Activated CD8-positive, alpha-beta memory T cell treated with anti-CD3 and anti-CD28 coated beads, Interleukin-2, amount 50 U/mL, for 48 hours (primary cell): Measurements from ENCODE around the gene TNF.

ENCODE experiments used
- DNase-seq: peaks from one replicate; pipeline ENCODE4 v3.0.0-alpha.2; 2020

The TNF gene

GRCh38 chr6:31575335-31575901, at the start of gene TNF:
TSS of gene TNF (plus strand) at chr6:31575565. CDS start at chr6:31575742, 177 bp downstream.
- peak; percentile 93 for DNase-seq

GRCh38 chr6:31525932-31526591, 49.3 kb upstream of the TNF start:
- no peak for DNase-seq

GRCh38 chr6:31528307-31528777, 47.0 kb upstream of the TNF start:
- DNase-seq: peak; percentile 51

GRCh38 chr6:31528821-31529328, 46.5 kb upstream of the TNF start, which contains the start of gene MCCD1:
TSS of gene MCCD1 (plus strand) at chr6:31528962. CDS start at chr6:31529015, 53 bp downstream.
- peak; percentile 59 for DNase-seq

- DNase-seq: peak; percentile 62
Measured at GRCh38 chr6:31529329-31530150, 45.8 kb upstream of the TNF start.

- DNase-seq: peak; percentile 46
Measured at GRCh38 chr6:31530659-31531058, 44.7 kb upstream of the TNF start.

GRCh38 chr6:31531162-31531561, 44.2 kb upstream of the TNF start:
- DNase-seq: peak; percentile 49

- DNase-seq: peak; percentile 50
Measured at GRCh38 chr6:31531771-31532643, 43.4 kb upstream of the TNF start.

GRCh38 chr6:31532644-31533454, 42.5 kb upstream of the TNF start:
- DNase-seq: peak; percentile 48

GRCh38 chr6:31533455-31533841, 41.9 kb upstream of the TNF start:
- peak; percentile 26 for DNase-seq

- DNase-seq: peak; percentile 55
Measured at GRCh38 chr6:31534011-31534410, 41.4 kb upstream of the TNF start.

GRCh38 chr6:31534521-31535040, 40.8 kb upstream of the TNF start:
- peak; percentile 50 for DNase-seq

GRCh38 chr6:31535538-31536324, 39.6 kb upstream of the TNF start:
- DNase-seq: peak; percentile 41

- no peak for DNase-seq
Measured at GRCh38 chr6:31538805-31539400, 36.5 kb upstream of the TNF start.

- no peak for DNase-seq
Measured at GRCh38 chr6:31540640-31541039, 34.7 kb upstream of the TNF start.

- peak; percentile 79 for DNase-seq
Measured at GRCh38 chr6:31541059-31541657, 34.2 kb upstream of the TNF start.

- DNase-seq: peak; percentile 94
Measured at GRCh38 chr6:31541658-31542521, 33.5 kb upstream of the TNF start, which contains the start of gene DDX39B. TSS of gene DDX39B (minus strand) at chr6:31542003. CDS start at chr6:31540532, 1,471 bp downstream.

GRCh38 chr6:31543639-31544038, 31.7 kb upstream of the TNF start:
- peak; percentile 43 for DNase-seq
